Stimulated activated CD4-positive, alpha-beta T cell treated with anti-CD3 and anti-CD28 coated beads, Interleukin-4, amount 100 ng/mL, for 1 hour (primary cell): ENCODE results near the gene CNPY1.
"Not testable (repeated sequence)": the region's sequence is repeated elsewhere in the genome, so short reads cannot be mapped to it uniquely, and the experiment has no call there.

Source experiments
- DNase-seq: peaks from one replicate; pipeline ENCODE4 v3.0.0-alpha.2; 2020

Gene CNPY1

GRCh38 chr7:155577509-155577905 lies 31.1 kb upstream of the CNPY1 start:
- DNase-seq = no peak

GRCh38 chr7:155576900-155577508 lies 30.6 kb upstream of the CNPY1 start:
- no peak for DNase-seq

GRCh38 chr7:155576416-155576815 lies 30.1 kb upstream of the CNPY1 start:
- DNase-seq = no peak

- DNase-seq = no peak
These were observed 28.4 kb upstream of the CNPY1 start for GRCh38 chr7:155574556-155575290.

- no peak for DNase-seq
These were observed 25.4 kb upstream of the CNPY1 start for GRCh38 chr7:155571581-155572345.

- no peak for DNase-seq
These were observed 24.6 kb upstream of the CNPY1 start for GRCh38 chr7:155570991-155571390.

- no peak for DNase-seq
These were observed 24.0 kb upstream of the CNPY1 start for GRCh38 chr7:155570171-155570958.

GRCh38 chr7:155569681-155570080 lies 23.3 kb upstream of the CNPY1 start:
- no peak for DNase-seq

- DNase-seq = no peak
These were observed 22.6 kb upstream of the CNPY1 start for GRCh38 chr7:155568842-155569494.

- no peak for DNase-seq
These were observed 21.9 kb upstream of the CNPY1 start for GRCh38 chr7:155568333-155568660.

GRCh38 chr7:155567646-155568332 lies 21.4 kb upstream of the CNPY1 start:
- no peak for DNase-seq

GRCh38 chr7:155566011-155566836 lies 19.9 kb upstream of the CNPY1 start:
- no peak for DNase-seq

- DNase-seq = no peak
These were observed 19.2 kb upstream of the CNPY1 start for GRCh38 chr7:155565596-155565995.

GRCh38 chr7:155562976-155563375 lies 16.6 kb upstream of the CNPY1 start:
- not testable (repeated sequence) for DNase-seq

- DNase-seq = no peak
These were observed 15.7 kb upstream of the CNPY1 start for GRCh38 chr7:155562106-155562505.

GRCh38 chr7:155560982-155561686 lies 14.8 kb upstream of the CNPY1 start:
- no peak for DNase-seq

- DNase-seq = no peak
These were observed 14.0 kb upstream of the CNPY1 start for GRCh38 chr7:155560196-155560885.

- DNase-seq = no peak
These were observed 13.3 kb upstream of the CNPY1 start for GRCh38 chr7:155559519-155560108.

- DNase-seq = no peak
These were observed 12.6 kb upstream of the CNPY1 start for GRCh38 chr7:155558961-155559360.
